KOPT-K1 (cell line): ENCODE data around the gene PPP1R11.
"Not testable (repeated sequence)": the region's sequence is repeated elsewhere in the genome, so short reads cannot be mapped to it uniquely, and the experiment has no call there.

Experiments used
- H3K27ac ChIP-seq: fragments of 200-600 bp; sonication (generic); 2 replicates; pipeline ENCODE4 v1.5.1; 2016; ENCODE audit warnings: antibody characterized with exemption, mild to moderate bottlenecking, low read depth, low read length; ENCODE audit not compliant: poor library complexity, severe bottlenecking
- H3K36me3 ChIP-seq: fragments of 200-600 bp; sonication (generic); 2 replicates; pipeline ENCODE4 v1.5.1; 2017; ENCODE audit warnings: antibody characterized with exemption, mild to moderate bottlenecking, low read length, moderate library complexity; ENCODE audit not compliant: insufficient read depth
- H3K9me3 ChIP-seq: fragments of 200-600 bp; sonication (generic); 2 replicates; pipeline ENCODE4 v1.5.1; 2017; ENCODE audit warnings: antibody characterized with exemption, low read length, mild to moderate bottlenecking; ENCODE audit not compliant: insufficient read depth, poor library complexity, severe bottlenecking

Gene PPP1R11, protein sequence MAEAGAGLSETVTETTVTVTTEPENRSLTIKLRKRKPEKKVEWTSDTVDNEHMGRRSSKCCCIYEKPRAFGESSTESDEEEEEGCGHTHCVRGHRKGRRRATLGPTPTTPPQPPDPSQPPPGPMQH

DNA sequence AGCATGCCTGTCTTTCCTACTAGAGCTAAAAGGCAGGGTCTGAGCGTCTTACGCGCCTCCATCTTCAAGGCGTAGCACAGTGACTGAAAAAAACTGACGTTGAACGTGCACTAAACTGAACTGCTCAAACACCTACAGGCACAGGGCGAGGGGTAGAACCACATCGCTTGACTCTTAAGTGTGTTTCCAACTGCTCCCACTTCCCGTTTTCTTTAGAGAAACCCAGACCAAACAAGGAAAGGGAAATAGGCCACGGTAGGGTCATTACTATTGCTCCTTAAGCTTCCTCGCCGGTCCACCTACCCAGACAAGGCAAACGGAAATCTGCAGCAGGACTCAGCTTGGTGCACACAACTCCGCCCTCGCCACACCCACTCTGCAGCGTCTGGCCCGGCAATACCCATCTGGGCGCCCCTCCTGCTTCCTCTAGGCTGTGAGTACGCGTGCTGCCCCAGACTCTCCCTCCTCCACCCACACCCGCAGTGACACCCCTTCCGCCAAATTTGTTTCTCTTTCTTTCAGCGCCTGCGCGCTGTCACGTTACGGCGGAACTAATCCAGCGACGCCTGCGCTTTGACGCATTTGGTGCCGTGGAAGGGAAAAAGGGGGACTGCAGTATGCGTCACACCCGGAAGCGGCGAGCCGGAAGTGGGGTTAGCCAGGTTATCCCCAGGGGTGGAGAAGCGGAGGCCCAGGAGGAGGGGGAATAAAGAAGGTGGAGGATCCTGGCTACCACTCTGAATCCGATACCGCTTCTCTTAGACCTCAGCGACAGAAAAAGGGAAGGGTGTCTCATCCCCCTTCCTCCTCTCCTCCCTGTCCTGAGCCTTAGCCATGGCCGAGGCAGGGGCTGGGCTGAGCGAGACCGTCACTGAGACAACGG lies at the start of gene PPP1R11:
Gene PPP1R11, plus strand, starts transcription at position 622 of the 883 bp plus-strand sequence. Its CDS starts 213 bp downstream, at position 835.
- no peaks in the 10 kb centered on the region for H3K9me3 ChIP-seq
- H3K36me3 ChIP-seq, result peaks cover 43% of the 10 kb centered on the region
- peak within 1 kb of the TSS; percentile 86 for H3K27ac ChIP-seq

DNA sequence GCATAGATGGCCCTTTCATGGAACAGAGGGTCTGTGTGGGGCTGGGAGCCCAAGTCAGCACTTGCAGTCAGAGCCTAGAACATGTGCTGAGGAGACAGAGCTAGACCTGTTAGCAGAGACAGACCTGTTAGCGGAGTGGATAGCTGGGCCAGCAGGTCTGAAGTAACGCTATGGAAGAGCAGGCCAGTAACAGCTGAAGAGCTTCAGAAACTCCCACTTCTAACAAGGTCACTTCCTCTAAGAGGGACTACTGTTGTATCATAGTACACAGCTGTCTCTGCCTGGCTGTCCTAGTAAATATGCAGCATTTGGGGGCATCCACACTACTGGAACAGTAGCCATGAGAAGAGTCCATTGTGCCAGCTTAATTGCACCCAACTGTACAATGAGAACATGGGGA lies 47.2 kb upstream of the PPP1R11 start:
- no peaks in the 10 kb centered on the region for H3K36me3 ChIP-seq
- no peak overlapping the region for H3K27ac ChIP-seq
- H3K9me3 ChIP-seq, result no peaks in the 10 kb centered on the region

DNA sequence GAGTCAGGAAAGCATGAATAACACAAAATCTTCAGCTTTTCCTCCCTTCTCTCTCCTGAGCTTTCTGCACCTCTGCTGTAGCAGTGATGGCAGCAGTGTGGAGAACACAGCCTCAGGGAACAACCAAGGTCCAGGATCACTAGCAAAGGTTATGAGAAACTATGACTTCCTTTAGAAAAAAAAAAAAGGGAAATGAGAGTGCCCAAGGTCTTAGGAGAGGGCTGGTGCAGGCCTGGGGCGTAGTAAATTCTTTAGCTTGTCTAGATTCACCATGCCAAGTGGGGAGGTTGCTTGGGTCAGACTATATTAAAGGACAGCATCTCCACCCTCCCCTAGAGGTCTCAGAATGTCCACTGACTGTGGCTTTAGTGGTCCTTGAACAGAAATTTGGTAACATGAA lies 46.4 kb upstream of the PPP1R11 start:
- Histone ChIP-seq H3K36me3 (no peaks in the 10 kb centered on the region), H3K9me3 (no peaks in the 10 kb centered on the region), H3K27ac (no peak overlapping the region)

- Histone ChIP-seq H3K9me3 (no peaks in the 10 kb centered on the region), H3K36me3 (no peaks in the 10 kb centered on the region), H3K27ac (no peak overlapping the region)
Observed at GRCh38 chr6:30022189-30022588, 44.8 kb upstream of the PPP1R11 start.

- not testable (repeated sequence) for H3K36me3 ChIP-seq, H3K9me3 ChIP-seq, H3K27ac ChIP-seq
Observed at GRCh38 chr6:30022712-30023111, 44.3 kb upstream of the PPP1R11 start.

GRCh38 chr6:30025186-30025585 lies 41.8 kb upstream of the PPP1R11 start:
- Histone ChIP-seq H3K9me3 (no peaks in the 10 kb centered on the region), H3K27ac (no peak overlapping the region), H3K36me3 (no peaks in the 10 kb centered on the region)

- Histone ChIP-seq H3K36me3 (no peaks in the 10 kb centered on the region), H3K9me3 (no peaks in the 10 kb centered on the region), H3K27ac (no peak overlapping the region)
Observed at GRCh38 chr6:30029588-30029987, 37.4 kb upstream of the PPP1R11 start.

GRCh38 chr6:30031381-30031780 lies 35.6 kb upstream of the PPP1R11 start:
- Histone ChIP-seq H3K27ac (no peak overlapping the region), H3K9me3 (no peaks in the 10 kb centered on the region), H3K36me3 (peaks cover 4% of the 10 kb centered on the region; the same call in 1 of the 2 replicates)

DNA sequence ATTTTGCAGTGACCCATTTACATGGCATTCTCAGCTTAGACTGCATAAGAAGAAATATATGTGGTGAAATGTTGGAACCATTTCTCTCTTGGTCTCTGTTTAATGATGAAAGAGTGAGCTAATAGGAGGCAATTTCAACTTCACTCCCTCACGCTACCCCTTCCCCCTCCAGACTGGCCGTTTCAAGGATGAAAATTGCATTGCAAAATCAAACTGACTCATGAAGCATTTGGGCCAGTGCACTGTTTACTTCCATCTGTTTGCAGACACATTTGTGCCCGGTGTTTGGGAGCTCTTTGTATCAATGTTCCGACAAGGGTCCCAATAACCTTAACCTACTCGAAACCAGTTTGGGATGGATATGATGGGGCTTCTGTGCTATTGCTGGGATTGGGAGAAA lies 33.6 kb upstream of the PPP1R11 start:
- not testable (repeated sequence) for H3K9me3 ChIP-seq, H3K36me3 ChIP-seq, H3K27ac ChIP-seq

DNA sequence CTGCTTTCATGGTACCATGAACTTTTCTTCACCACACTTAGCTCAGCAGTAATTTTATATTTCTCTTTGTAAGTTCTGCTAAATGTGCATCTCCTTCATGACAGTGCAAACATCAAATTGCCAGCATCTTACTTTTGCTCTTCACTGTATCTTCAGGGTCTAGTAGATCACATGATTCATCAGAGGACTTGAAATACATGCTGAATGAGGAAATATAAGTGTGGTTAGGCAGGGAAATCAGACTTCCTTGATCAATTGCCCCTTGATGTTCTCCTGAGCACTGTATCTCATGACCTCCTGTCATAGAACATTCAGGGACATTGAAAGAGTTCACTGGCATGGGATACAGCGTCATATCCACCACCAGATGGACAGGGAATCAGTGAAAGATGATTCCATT lies 31.2 kb upstream of the PPP1R11 start:
- Histone ChIP-seq H3K36me3 (peaks cover 4% of the 10 kb centered on the region; the same call in 1 of the 2 replicates), H3K27ac (no peak overlapping the region), H3K9me3 (no peaks in the 10 kb centered on the region)

GRCh38 chr6:30037182-30037788 lies 29.7 kb upstream of the PPP1R11 start:
- Histone ChIP-seq H3K36me3 (peaks cover 4% of the 10 kb centered on the region; the same call in 1 of the 2 replicates), H3K9me3 (no peaks in the 10 kb centered on the region), H3K27ac (no peak overlapping the region)

DNA sequence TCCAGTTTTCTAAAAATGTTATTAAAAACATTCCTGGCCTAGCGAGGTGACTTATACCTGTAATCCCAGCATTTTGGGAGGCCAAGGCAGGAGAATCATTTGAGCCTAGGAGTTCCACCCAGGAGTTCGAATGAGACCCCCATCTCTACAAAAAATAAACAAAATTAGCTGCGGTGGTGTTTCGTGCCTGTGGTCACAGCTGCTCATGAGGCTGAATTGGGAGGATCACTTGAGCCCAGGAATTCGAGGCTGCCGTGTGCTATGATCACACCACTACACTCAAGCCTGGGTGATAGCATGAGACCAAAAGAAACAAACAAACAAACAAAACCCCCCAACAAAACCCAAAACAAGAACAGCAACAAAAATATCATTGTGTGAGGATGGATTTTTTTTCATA lies 25.8 kb upstream of the PPP1R11 start:
- Histone ChIP-seq H3K36me3 (no peaks in the 10 kb centered on the region), H3K27ac (no peak overlapping the region), H3K9me3 (no peaks in the 10 kb centered on the region)

GRCh38 chr6:30041821-30042220 lies 25.2 kb upstream of the PPP1R11 start:
- H3K36me3 ChIP-seq, result no peaks in the 10 kb centered on the region
- no peaks in the 10 kb centered on the region for H3K9me3 ChIP-seq
- H3K27ac ChIP-seq, result no peak overlapping the region

DNA sequence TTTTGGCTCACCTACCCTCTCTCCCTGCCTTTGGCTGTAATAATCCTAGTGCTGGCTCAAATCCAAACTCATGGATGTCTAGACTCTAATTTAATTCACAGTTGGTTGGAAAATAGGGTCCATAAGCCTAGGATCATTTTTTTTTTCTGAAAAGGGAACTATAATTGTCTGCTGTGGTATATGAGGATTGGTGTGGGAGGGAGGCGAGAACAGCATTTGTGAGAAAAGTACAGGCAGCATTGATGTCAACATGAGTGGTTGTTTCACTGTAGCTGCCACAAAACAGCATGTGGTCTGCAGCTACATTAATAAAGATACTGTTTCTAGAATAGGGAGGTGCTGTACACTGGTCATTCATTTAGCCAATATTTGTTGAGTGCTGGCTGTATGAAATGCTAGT lies 24.5 kb upstream of the PPP1R11 start:
- H3K27ac ChIP-seq, result no peak overlapping the region
- H3K36me3 ChIP-seq, result no peaks in the 10 kb centered on the region
- no peaks in the 10 kb centered on the region for H3K9me3 ChIP-seq

DNA sequence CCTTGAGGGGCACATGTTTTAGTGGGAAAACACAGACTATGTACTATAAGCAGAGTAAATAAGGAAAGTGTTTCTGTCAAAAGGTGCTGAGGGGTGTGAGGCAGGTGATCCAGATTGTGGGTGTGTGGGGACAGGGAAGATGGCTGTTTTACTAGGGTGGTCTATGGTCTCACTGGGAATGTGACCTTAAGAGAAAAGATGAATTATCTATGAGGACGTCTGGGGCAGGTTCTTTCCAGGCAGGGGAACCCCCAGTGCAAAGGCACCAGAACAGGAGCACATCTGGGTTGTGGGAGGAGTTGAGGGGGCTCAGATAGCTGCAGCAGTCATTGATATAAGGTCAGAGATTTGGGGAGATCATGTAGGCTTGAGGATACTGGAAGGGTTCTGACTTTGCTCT lies 24.1 kb upstream of the PPP1R11 start:
- H3K27ac ChIP-seq, result no peak overlapping the region
- H3K9me3 ChIP-seq, result no peaks in the 10 kb centered on the region
- H3K36me3 ChIP-seq, result no peaks in the 10 kb centered on the region
